HG03175 (cell line): ENCODE results near the gene IRF9.
"Not testable (repeated sequence)": the region's sequence is repeated elsewhere in the genome, so short reads cannot be mapped to it uniquely, and the experiment has no call there.

Experiments used
- ATAC-seq: cut with Tn5 transposase; IDR thresholded peaks from one replicate; pipeline ENCODE4 v1.9.1; 2021; ENCODE audit warnings: mild to moderate bottlenecking, moderate library complexity; ENCODE audit not compliant: unreplicated experiment

Gene IRF9

GRCh38 chr14:24190416-24190815, 29.4 kb downstream of the IRF9 start:
- ATAC-seq = no peak

GRCh38 chr14:24192933-24193332, 31.9 kb downstream of the IRF9 start:
- ATAC-seq = no peak

- ATAC-seq = no peak
Observed at GRCh38 chr14:24194186-24194872, 33.3 kb downstream of the IRF9 start.

- no peak for ATAC-seq
Observed at GRCh38 chr14:24194873-24195185, 33.8 kb downstream of the IRF9 start.

GRCh38 chr14:24195186-24196070, 34.4 kb downstream of the IRF9 start, which contains the start of gene TM9SF1:
Gene TM9SF1 (minus strand): TSS chr14:24195441. CDS start chr14:24195019, 422 bp downstream.
- ATAC-seq = peak; percentile 83

GRCh38 chr14:24196071-24197055, 35.3 kb downstream of the IRF9 start:
- ATAC-seq = peak; percentile 11

- no peak for ATAC-seq
Observed at GRCh38 chr14:24197056-24197450, 36.0 kb downstream of the IRF9 start.

GRCh38 chr14:24198814-24199524, 37.9 kb downstream of the IRF9 start:
- no peak for ATAC-seq

- not testable (repeated sequence) for ATAC-seq
Observed at GRCh38 chr14:24202538-24202937, 41.5 kb downstream of the IRF9 start.

GRCh38 chr14:24203249-24203886, 42.3 kb downstream of the IRF9 start:
- not testable (repeated sequence) for ATAC-seq

- ATAC-seq = no peak
Observed at GRCh38 chr14:24204163-24205146, 43.4 kb downstream of the IRF9 start.

GRCh38 chr14:24206260-24207103, 45.4 kb downstream of the IRF9 start:
- ATAC-seq = no peak

- no peak for ATAC-seq
Observed at GRCh38 chr14:24207104-24207551, 46.1 kb downstream of the IRF9 start.

- no peak for ATAC-seq
Observed at GRCh38 chr14:24207625-24208024, 46.6 kb downstream of the IRF9 start.

- no peak for ATAC-seq
Observed at GRCh38 chr14:24211311-24211710, 50.2 kb downstream of the IRF9 start.

- peak; percentile 75 for ATAC-seq
Observed at GRCh38 chr14:24212924-24213865, 52.1 kb downstream of the IRF9 start, which contains the start of gene CHMP4A. Gene CHMP4A (minus strand): TSS chr14:24213488. CDS start chr14:24213439, 49 bp downstream.
